Amniotic epithelial cell (primary cell): ENCODE measurements around the gene NRP2.

Experiments
- DNase-seq: peaks from one replicate; pipeline ENCODE4 v3.0.0-alpha.2; 2010; ENCODE audit warnings: low read depth

Gene NRP2

DNA sequence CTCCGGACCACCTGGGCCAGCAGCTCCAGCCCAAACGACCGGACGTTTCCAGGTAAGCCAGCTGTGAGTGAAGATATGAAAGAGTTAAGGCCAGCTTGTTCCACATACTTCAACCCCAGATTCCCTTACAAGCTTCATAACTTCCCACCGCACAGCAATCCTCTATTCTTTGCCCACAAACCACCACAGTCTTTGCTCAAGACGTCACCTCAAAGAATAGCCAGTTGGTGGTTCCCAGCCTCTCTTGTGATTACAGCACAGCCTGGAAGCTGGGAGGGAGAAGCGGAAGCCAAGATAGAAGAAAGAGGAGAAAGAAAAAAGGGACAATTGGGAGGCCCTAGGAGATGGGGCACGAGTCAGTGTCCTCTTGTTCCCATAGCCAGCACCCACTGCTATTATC, 70.6 kb downstream of the NRP2 start:
- DNase-seq: peak; percentile 95

DNA sequence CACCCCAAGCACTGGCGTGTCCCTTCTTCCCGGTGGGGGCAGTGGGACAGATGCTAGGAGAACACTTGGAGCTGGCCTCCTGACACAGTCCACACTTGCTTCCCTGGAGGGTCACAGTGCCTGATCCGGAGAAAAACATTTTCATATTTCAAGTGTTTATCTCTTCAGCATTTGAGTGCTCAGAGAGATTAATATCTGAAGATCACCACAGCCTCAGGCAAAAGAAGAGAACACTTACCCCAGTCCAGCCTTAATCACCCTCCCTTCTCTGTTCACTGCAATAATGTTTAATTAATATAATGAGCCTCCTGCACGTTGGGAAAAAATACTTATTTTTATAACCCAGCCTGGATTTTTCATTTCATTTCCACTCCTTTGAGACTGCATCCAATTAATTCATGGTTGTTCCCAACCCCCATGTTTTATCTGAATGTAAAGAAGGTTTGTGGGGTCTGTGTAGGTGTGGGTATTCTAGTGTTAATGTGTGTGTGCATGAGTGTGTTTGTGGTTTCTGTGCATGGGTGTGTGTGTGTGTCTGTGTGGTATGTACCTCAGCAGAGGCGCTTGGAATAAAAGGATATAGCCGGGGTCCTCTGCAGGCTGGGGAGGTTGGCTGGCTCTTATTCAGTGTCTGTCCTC, 72.1 kb downstream of the NRP2 start:
- DNase-seq: no peak

DNA sequence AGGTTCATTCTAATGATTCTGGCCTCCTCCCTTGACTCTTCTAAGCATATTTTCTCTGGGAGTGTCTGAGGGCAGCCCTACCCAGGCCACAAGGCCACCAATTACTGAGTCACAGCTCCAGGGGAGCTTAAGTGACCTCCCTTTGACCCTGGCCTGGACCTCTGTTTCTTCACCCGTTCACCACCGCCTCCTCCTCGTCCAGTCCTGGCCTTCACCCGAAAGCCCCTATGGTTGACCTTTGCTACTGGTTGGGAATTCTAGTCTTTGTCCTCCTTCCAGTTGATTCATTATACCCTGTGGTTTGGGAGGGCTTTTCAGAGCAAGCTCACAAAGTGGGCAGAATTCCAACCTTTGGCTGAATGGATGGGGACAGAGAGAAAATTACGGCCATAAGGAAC, 72.6 kb downstream of the NRP2 start:
- DNase-seq: peak; percentile 72

DNA sequence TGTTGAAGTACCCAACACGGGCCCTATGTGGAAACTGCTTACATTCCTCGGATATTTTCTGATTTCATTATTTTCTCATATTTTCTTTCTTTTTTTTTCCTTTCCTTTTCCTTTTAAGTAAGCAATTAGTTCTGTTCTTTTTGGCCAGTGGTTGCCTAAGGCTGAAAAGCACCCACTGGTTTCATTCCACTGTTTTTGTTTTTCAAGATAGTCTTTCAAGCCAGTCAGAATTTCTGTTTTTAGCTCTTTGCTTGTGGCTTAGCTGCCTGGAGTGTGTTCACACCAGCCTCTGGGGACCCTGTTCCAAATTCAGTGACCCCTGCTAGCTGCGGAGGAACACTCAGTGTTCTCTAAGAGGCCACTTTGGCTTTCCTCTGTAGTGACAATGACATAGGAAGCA, 73.6 kb downstream of the NRP2 start:
- DNase-seq: peak; percentile 64

DNA sequence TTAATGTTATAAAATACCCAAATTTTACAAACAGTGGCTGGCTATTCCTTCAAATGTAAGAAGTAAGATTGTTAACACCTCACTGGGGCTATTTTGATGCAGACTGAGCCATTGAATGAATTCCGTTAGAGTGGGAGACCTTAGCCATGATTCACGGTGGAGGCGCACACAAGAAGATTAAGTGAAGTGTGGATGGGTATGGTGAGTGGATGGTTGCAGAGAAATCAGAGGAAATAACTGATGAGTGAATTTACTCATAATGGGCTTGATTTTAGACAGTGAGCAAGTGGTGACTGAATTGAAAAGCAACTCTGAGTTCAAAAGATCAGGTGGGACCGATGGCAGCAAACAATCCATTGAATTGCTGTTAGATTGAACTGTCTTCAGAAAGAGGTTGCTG, 75.0 kb downstream of the NRP2 start:
- peak; percentile 53 for DNase-seq

DNA sequence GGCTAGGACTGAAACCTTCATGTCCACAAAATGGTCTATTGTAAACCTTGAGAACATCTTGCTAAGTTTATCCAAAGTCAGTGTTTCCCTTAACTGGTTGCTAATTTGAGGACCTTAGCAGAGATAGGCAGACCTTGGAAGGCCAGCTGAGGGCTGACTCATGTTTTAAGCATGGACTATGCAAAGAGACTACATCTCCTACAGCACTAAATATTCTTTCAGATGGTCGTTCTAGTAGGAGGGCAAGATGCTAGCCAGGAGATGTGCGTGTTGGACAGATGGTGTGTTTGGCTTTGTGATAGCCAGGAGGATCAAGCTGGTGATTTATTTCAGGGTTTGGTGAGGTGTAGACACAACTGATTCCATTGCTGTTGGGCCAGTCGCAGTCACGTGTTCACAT, 75.8 kb downstream of the NRP2 start:
- peak; percentile 96 for DNase-seq

DNA sequence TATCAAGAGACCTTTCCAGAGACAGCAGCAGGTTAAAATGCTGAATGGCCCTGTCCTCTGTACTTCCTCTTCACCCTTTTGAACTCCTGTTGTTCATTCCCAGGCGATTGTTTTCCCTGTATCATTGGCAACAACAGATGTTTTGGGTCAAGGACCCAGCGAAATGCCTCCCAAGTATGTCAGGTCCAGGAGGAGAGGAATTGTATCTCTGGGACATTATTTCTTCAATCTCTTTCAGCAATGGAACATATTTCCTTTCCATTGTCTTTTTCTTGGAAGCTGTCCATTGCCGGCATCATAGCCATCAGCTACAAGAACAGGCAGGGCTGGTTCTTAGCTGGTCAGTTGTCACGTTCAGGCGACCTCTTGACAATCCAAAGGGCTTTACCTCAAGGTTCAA, 76.2 kb downstream of the NRP2 start:
- no peak for DNase-seq

DNA sequence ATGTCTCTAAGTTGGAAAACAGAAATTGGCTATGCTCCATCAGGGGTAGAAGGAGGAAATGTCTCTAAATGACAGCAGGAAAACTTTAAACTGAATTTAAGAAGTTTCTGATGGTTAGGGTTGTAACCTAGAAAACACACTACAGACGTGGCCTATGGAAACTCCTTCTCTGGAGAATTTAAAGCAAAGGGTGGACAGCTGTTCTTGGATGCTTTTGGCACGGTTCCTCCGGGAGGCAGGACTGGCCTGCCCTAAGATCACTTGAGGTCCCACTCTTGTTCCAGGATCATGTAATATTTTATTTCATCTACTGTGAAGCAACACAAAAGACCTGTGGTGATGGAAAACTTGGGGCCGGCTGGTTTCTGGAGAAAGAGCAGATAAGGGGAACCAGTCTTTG, 77.0 kb downstream of the NRP2 start:
- DNase-seq: no peak

DNA sequence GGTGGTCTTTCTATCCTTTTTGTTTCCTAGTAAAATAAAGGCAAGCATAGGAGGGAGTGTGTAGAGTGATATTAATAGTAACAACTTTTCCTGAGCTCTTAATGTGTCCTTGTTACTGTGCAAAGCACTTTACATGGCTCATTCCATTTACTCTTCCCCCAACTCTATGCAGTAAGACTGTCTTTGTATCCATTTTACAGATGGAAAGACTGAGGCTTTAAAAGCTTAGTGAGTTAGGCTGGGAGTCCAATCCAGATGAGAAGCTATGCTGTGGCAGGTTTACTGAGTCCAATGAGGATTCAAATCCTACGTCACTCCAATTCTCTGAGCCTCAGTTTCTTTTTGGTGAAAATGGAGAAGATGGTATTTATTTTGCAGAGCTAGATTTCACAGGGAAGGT, 77.4 kb downstream of the NRP2 start:
- no peak for DNase-seq

DNA sequence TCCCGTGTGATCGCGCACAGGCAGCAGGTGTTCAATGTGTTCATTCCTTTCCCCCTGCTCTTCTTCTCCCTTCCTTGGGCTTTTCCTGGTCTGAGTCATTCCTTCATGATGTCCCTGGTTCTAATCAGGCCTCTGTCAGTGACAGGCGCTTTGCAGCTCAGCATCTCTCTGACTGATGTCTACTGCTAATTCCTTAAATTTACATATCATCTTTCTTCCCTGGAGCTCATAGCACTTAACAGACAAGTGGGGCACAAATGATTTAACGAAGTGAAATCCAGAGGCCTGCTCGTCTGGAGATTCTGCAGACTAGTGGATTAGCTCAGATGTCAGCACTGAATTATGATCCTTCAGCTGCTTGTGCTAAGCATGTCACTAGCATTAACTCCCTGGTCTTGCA, 77.9 kb downstream of the NRP2 start:
- DNase-seq: peak; percentile 67

DNA sequence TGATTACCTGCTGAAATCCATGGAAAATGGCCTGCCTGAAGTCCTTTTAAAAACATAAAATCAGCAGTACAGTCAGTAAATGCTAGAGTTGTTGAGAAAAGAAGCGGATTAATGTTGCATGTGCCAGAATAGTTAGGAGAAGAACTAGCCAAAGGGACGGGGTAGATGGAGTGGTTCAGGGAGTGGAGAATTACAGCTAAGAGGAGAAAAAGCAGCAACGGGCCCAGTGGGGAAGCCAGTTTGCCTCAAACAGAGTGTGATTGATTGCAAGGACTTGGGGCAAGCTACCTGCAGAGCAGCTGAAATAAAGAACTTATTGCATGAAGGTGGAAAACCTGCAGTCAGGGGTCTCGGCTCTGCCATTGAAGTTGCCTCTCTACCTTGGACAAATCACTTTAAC, 79.1 kb downstream of the NRP2 start:
- no peak for DNase-seq

DNA sequence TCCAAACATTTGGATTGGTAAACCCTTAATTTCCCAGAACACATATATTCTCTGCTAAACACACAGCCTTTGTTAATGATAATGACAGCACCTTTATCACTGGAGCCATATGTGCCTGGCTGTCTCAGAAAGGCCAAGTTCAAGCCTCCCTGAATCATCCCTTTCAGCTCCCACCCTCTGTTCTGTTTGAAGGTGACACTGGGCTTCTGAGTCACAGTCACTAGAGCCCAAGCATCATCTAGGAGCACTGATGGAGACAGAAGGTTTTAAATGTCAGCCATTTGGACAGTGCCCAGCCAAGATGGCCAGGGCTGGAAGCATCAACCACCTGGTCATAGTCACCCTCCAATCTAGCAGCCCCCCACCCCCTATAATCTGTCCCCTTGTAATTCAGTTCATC, 80.6 kb downstream of the NRP2 start:
- DNase-seq: no peak

DNA sequence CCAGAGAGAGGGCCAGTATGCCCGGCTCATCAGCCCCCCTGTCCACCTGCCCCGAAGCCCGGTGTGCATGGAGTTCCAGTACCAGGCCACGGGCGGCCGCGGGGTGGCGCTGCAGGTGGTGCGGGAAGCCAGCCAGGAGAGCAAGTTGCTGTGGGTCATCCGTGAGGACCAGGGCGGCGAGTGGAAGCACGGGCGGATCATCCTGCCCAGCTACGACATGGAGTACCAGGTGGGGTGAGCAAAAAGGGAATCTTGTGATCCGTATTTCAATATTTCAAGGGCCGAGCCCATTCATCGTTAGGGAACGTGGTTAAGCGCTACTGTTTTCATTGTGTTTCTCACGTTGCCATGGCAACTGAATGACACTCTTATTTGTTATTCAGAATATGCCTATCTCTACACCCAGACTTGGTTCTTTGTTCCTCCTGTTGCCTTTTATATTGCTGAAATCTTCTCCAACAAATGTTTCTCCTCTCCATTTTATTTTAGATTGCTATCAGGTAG, 81.5 kb downstream of the NRP2 start:
- DNase-seq: peak; percentile 91

DNA sequence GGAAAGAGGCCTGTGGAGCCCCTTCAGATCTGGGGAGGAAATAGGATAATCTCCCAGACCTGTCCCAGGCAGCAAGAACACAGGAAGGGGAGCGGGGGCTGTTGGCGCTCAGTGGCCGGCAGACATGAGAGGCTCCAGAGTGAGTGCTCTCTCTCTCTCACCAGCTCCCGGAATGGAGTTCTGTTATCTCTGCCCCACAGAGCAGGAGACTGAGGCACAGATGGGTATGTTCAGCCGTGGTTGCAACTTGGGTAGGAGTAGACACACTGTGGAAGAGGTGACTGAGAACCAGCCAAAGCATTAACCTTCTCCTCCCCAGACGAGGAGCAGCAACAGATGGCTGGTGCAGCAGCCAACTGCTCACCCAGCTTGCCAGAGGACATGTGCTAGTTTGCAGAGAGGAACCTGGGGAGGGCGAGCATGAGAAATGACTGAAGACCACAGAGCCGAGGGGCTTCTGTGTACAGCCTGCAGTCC, 82.0 kb downstream of the NRP2 start:
- no peak for DNase-seq

DNA sequence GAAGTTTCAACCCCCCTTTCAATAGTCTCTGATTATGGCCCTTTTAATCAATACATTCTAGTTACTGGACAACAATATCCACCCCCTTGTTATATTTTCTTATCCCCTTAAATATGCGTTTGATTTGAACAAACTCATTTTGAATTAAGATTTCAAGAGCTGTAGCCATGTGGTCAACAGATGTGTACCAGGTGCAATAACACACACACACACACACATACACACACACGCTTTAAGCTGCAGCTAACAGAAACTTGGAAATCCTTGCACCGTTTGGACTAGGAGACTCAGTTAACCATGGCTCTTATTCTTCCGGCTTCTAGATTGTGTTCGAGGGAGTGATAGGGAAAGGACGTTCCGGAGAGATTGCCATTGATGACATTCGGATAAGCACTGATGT, 82.8 kb downstream of the NRP2 start:
- no peak for DNase-seq

DNA sequence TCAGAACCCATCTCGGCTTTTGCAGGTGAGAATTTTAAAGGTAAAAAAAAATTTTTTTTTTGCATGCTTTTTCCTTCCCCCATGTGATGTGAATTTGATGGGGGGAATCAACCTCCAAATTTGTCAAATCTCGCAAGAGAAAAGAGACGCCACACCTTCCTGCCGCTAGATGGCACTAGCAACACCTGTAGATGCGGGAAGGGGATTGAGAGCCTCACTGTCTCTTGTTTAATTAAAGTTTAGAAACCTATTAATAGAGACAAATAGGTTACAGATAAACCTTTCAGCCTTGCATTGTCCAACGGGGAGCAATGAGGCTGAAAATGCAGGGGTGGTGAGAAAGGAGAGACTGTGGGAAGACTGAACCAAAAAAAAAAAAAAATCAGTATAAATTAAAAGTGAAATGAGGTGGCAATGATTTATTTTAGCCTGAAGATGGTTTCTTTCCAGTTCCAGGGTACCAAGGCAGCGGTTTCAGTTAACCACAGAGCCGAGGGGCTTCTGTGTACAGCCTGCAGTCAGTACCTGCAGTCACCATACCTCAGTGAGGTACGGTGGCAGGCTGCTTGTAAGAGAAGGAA, 84.6 kb downstream of the NRP2 start:
- peak; percentile 62 for DNase-seq

DNA sequence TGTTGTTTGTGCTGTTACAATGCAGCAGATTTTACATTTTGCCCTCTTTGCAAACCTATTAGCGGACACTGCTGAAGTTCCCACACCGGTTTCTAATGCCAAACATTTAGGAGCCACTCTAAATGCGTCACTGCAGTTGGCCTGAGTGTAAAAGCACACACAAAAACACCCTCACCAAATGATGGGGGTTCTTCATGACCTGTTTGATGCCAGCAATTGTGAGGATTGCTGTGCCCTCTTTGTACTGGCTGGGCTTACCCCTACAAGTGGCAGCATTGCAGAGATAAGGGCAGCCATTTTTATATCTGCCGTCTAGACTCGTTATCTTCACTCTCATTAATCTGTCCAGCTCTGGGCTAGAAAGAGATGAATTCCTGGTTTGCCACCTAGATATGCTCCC, 85.3 kb downstream of the NRP2 start:
- DNase-seq: no peak

DNA sequence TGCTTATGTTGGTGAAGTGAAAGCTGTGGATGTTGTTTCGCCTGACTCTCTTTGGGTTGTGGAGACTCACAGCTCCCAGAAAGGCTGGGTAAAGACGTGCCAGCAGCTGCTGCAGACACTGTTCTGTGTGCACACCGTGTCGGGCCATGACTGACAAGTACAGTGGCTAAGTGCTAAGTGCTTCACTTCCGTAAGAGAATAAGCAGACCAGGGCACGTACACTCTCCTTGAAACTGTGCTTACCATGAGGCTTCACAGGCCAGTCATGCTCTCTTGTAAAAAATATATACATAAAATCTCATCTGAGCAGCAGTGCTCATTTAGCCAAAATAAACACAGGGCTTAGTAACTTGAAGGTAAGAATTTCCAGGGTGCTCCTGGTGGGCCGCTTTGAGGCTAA, 86.0 kb downstream of the NRP2 start:
- no peak for DNase-seq

DNA sequence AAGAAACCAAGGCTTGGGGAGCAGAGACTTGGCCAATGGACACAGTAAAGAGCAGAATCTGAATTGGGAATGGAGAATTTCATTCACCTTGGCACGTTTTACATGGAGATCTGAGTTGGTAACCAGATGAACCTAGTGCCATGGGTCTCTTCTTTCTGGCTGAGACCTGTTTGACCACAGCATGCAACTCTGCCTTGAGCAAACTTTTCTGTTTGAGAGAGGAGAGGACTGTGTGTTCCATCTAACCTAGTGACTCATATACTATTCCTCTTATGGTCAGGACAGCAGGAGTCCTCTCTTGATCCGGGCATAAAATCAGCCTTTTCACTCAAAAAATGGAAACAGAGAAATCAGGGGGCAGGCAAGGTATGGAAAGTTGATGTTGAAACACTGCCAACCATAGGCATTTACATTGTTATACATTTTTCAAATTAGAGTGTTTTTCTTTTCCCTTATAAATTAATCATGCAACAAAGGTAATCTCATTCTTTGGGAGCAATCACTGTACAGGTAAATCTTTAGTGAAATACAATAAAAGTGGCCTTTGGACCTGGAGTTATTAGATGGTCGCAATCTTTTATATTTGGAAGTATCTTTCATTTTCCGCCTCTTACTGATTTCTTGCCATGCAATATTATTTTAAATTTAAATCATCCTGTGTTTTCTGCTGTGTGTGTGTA, 86.7 kb downstream of the NRP2 start:
- DNase-seq: peak; percentile 79

DNA sequence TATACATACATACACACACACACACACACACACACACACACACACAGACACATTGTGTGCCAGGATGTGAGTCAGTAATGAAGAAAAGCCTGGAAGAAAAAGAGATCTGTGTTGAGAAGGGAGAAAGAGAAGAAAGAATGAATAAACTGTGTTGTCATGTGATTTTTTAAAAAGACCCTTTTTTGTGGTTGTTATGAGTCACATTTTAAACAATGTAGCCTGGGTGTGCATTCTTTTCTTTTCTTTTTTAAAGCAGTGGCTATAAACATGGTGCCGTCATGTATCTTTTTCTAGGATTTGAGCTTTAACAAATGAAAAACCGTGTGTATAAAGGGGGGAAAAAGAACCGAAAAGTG, 87.2 kb downstream of the NRP2 start:
- DNase-seq: peak; percentile 80

DNA sequence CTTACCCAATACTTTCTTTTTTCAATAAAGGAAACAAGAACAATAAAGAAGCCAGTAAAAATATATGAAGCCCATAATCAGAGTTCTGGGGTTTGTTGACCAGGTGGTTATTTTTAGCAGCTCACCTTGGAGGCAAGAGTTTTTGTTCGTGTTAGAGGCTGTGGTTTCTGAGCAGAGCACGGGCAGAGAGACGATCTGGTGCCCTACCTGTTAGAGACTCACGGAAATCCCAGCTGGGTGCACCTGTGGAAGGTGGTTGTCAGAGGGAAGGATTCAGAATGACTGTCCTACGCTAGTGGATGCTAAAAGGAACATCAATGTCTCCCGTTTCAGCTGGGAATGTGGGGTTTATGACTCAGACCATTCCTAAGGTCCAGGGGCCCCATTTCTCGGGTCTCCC, 87.6 kb downstream of the NRP2 start:
- DNase-seq: no peak

DNA sequence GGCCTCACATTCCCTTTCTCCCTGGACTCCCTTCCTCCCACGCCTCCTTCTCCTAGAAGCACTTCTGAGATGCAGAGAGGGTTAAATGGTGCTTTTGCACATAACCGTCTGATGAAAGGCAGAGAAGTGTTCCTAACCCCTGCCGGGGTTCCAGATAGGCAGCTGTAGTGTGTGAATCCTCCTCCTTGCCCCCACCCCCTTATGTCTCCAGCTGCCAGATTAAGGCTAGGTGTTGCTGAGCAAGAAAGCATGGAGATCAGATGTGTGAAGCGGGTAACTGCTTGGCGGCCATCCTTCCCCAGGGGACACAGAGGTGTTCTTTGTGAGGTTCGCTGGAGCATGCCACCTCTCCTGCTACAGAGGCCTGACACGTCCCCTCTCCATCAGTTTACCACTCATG, 88.3 kb downstream of the NRP2 start:
- no peak for DNase-seq

DNA sequence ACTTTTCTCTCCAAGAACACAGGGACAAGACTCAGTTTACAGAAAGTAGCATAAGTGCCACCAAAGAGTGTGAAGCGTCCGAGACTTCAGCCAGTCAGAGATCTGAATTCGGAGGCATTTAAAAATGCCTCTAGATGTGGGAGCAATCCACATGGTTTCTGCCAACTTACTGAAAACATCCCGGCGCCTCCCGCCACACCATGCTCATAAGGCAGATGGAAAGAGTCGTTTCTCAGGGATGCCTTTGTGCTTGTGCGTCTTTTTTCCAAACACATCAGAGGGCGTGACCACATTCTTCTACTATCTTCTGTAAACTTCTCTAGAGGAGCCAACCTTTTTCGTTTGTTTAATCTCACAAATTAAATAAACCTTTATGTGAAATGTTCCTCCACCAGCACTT, 88.7 kb downstream of the NRP2 start:
- DNase-seq: peak; percentile 79

DNA sequence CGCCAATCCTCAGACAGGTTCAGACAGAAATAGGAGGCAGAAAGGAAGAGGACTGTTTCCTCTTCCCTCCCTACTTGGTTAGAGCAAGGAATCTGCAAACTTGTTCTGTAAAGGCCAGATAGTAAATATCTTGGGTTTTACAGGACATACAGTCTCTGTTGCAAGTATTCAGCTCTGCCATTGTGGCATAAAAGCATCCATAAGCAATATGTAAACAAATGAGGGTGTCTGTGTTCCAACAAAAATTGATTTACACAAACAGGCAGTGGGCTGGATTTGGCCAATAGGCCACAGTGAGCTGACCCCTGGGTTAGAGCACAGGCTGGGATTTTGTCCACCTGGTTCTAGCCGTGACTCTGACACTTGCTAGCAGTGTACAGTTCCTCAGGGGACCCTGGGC, 89.4 kb downstream of the NRP2 start:
- DNase-seq: no peak
